ENCODE data around the gene PLAAT2. TPM values are rescaled to one million over a fixed set of nuclear protein-coding genes. Genes with fewer than 3 reads are reported as not detected.
A peak's percentile ranks its signal among the peaks of the same experiment; 100 is the strongest.
"Not testable (repeated sequence)": the region's sequence is repeated elsewhere in the genome, so short reads cannot be mapped to it uniquely, and the experiment has no call there.

Gene PLAAT2
- total and polyA plus RNA-seq, 11 donors = 0.11 to 3.8 (median 0.42) TPM; not detected in 7

DNA sequence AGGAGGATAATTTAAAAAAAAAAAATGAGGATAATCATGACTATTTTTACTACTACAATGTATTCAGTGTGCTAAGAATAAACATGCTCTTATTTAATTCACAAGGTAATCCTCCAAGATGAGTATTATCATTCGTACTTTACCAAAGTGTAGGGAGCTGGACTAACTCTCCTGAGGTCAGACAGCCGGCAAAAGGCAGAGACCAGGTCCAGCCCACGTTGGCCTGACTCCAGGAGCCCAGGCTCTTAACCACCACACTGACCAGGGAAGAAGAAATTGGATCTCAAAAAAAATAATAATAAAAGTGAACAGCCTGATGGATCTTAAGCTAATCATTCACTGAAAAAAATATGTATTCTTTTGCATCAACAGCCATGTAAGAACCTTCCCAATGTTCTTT lies 25.8 kb upstream of the PLAAT2 start:
- peak in 2 of 4 donors; percentile 43 to 55 for ATAC-seq
- no peak overlapping the region for H3K27ac ChIP-seq
- H3K36me3 ChIP-seq = peaks cover 3 to 97% (median 72%) of the 10 kb centered on the region in 9 donors

GRCh38 chr11:63586451-63587166 lies 23.4 kb upstream of the PLAAT2 start:
- DNase-seq = no peak
- Histone ChIP-seq H3K4me1 (peaks cover 0 to 21% (median 0%) of the 10 kb centered on the region in 12 donors), H3K27me3 (no peaks in the 10 kb centered on the region), H3K9me3 (peaks cover 0 to 6% (median under 1%) of the 10 kb centered on the region in 12 donors), H3K27ac (no peak overlapping the region), H3K4me3 (no peak overlapping the region), H3K36me3 (peaks cover 0 to 97% (median 71%) of the 10 kb centered on the region in 9 donors)
- intact Hi-C loops (cut with DNase I) = no loop called here
- no peak for ATAC-seq
- TF ChIP-seq POLR2A (IDR thresholded peaks at IDR 0.05) = no peak
- TF ChIP-seq, protein P1, sequence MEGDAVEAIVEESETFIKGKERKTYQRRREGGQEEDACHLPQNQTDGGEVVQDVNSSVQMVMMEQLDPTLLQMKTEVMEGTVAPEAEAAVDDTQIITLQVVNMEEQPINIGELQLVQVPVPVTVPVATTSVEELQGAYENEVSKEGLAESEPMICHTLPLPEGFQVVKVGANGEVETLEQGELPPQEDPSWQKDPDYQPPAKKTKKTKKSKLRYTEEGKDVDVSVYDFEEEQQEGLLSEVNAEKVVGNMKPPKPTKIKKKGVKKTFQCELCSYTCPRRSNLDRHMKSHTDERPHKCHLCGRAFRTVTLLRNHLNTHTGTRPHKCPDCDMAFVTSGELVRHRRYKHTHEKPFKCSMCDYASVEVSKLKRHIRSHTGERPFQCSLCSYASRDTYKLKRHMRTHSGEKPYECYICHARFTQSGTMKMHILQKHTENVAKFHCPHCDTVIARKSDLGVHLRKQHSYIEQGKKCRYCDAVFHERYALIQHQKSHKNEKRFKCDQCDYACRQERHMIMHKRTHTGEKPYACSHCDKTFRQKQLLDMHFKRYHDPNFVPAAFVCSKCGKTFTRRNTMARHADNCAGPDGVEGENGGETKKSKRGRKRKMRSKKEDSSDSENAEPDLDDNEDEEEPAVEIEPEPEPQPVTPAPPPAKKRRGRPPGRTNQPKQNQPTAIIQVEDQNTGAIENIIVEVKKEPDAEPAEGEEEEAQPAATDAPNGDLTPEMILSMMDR (IDR thresholded peaks at IDR 0.05) = no peak
- WGBS, 4 donors = 83 to 90% (median 85%) methylated on average over 6 of the region's 6 CpGs

More for the DNA sequence above, 25.8 kb upstream of the PLAAT2 start:
- DNase-seq = no peak
- intact Hi-C loops (cut with DNase I) = no loop called here
- no peaks in the 10 kb centered on the region for H3K27me3 ChIP-seq
- H3K4me3 ChIP-seq = no peak overlapping the region
- WGBS, 4 donors = 18 to 35% (median 29%) methylated on average over 3 of the region's 3 CpGs
- H3K9me3 ChIP-seq = no peaks in the 10 kb centered on the region
- TF ChIP-seq POLR2A (IDR thresholded peaks at IDR 0.05) = no peak
- TF ChIP-seq, protein P1 (IDR thresholded peaks at IDR 0.05) = no peak
- peaks cover 0 to 6% (median 0%) of the 10 kb centered on the region in 12 donors for H3K4me1 ChIP-seq

DNA sequence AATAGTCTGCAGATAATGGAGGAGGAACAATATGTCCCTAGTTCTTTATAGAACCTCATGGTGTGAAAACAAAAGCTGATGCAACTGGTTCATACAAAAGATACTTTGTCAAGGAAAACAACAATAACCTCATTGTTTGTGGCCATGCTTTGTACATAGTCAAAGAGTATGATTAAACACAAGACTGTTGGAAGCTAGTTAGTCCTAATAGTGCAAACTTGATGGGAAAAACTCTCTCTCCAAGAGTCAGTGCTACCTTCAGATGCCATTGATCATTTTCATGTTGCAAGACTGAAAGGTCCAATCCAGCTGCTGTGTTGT lies 20.1 kb upstream of the PLAAT2 start:
- intact Hi-C loops (cut with DNase I) = no loop called here
- H3K27me3 ChIP-seq = no peaks in the 10 kb centered on the region
- H3K4me1 ChIP-seq = peaks cover 0 to 21% (median 0%) of the 10 kb centered on the region in 12 donors
- ATAC-seq (no peak), DNase-seq (no peak)
- H3K27ac ChIP-seq = no peak overlapping the region
- no peak for TF ChIP-seq POLR2A (IDR thresholded peaks at IDR 0.05)
- TF ChIP-seq, protein P1 (IDR thresholded peaks at IDR 0.05) = no peak
- peaks cover 0 to 85% (median 64%) of the 10 kb centered on the region in 9 donors for H3K36me3 ChIP-seq
- no peak overlapping the region for H3K4me3 ChIP-seq
- H3K9me3 ChIP-seq = peaks cover 0 to 26% (median 13%) of the 10 kb centered on the region in 12 donors

DNA sequence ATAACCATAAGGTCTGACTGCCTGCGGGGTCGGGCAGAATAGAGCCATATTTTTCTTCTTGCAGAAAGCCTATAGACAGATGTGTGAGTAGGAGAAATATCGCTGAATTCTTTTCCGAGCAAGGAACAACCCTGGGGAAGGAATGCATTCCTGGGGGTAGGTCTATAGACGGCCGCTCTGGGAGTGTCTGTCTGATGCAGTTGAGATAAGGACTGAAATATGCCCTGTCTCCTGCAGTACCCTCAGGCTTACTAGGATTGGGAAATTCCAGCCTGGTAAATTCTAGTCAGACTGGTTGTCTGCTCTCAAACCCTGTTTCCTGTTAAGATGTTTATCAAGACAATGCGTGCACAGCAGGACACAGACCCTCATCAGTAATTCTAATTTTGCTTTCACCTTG lies 18.0 kb upstream of the PLAAT2 start:
- Histone ChIP-seq H3K4me1 (peaks cover 0 to 21% (median 0%) of the 10 kb centered on the region in 12 donors), H3K9me3 (peaks cover 0 to 26% (median 13%) of the 10 kb centered on the region in 12 donors), H3K36me3 (peaks cover 0 to 85% (median 56%) of the 10 kb centered on the region in 9 donors)
- intact Hi-C loops (cut with DNase I); ATAC-seq; H3K4me3 ChIP-seq; H3K27ac ChIP-seq; DNase-seq; H3K27me3 ChIP-seq: not testable (repeated sequence)
- WGBS, 4 donors = 86 to 89% (median 87%) methylated on average over 7 of the region's 7 CpGs

GRCh38 chr11:63578882-63579281 lies 15.7 kb upstream of the PLAAT2 start:
- ATAC-seq, H3K4me3 ChIP-seq, H3K27ac ChIP-seq, DNase-seq, H3K27me3 ChIP-seq: not testable (repeated sequence)
- peaks cover 0 to 26% (median 13%) of the 10 kb centered on the region in 12 donors for H3K9me3 ChIP-seq
- peaks cover 3 to 36% (median 14%) of the 10 kb centered on the region in 12 donors for H3K4me1 ChIP-seq
- 84 to 97% (median 90%) methylated on average over 2 to 3 of the region's 3 CpGs for WGBS, 4 donors
- intact Hi-C loops (cut with DNase I) = loop anchor here in 1 of 10 donors (5.0 kb wide), 1 partner anchor 33 kb away; the partner anchor contains the start of gene PLAAT3
- H3K36me3 ChIP-seq = peaks cover 0 to 69% (median 38%) of the 10 kb centered on the region in 9 donors
